GM04504 (cell line): ENCODE measurements around the gene TET2.
"Not testable (repeated sequence)": the region's sequence is repeated elsewhere in the genome, so short reads cannot be mapped to it uniquely, and the experiment has no call there.

Experiments
- DNase-seq: peaks from one replicate; pipeline ENCODE4 v3.0.0-alpha.2; 2012; ENCODE audit warnings: low read depth

TET2 gene

DNA sequence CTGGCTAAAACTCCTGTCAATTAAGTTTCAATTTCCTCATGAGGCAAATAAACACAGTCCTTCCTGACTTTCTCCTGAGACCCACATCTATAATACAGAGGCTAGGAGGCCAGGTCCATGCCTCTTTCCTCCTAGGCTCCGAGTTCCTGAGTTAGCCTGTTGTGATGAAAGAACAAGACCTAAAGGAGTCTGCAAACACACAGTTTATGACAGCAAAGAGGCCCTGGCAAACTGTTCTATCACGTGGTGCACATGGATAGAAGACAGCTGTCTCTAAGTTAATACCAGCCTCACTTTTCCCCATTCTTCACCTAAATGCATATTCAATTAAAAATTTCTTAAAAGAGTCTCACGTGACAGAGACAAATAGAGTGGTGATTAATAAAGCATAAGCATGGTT lies 145.2 kb downstream of the TET2 start:
- no peak for DNase-seq

DNA sequence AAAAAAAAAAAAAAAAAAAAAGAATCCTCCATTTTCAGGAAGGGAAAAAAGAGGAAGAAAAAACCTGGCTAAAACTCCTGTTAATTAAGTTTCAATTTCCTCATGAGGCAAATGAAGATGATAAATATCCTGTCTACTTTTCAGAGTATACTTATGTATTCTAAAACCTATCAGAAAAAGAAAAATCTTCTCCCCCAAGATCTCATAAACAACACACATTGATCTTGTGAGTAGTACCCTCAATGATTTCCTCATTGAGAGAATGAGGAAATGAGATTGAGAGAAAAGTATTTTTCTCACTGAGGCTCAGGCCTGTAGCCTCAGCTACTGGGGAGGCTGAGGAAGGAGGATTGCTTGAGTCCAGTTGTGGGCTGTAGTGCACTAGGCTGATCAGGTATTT lies 146.7 kb downstream of the TET2 start:
- no peak for DNase-seq

DNA sequence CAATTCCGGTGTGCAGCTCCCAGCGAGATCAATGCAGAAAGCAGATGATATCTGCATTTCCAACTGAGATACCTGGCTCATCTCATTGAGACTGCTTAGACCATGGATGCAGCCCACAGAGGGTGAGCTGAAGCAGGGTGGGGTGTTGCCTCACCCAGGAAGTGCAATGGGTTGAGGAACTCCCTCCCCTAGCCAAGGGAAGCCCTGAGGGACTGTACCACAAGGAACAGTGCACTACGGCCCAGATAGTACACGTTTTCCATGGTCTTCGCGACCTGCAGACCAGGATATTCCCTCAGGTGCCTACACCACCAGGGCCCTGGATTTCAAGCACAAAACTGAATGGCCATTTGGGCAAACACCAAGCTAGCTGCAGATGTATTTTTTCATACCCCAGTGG lies 150.0 kb downstream of the TET2 start:
- no peak for DNase-seq

DNA sequence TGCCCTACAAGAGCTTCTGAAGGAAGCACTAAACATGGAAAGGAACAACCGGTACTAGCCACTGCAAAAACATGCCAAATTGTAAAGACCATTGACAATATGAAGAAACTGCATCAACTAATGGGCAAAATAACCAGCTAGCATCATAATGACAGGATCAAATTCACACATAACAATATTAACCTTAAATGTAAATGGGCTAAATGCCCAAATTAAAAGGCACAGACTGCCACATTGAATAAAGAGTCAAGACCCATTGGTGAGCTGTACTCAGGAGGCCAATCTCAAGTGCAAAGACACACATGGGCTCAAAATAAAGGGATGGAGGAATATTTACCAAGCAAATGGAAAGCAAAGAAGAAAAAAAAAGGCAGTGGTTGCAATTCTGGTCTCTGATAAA lies 152.4 kb downstream of the TET2 start:
- DNase-seq = not testable (repeated sequence)

DNA sequence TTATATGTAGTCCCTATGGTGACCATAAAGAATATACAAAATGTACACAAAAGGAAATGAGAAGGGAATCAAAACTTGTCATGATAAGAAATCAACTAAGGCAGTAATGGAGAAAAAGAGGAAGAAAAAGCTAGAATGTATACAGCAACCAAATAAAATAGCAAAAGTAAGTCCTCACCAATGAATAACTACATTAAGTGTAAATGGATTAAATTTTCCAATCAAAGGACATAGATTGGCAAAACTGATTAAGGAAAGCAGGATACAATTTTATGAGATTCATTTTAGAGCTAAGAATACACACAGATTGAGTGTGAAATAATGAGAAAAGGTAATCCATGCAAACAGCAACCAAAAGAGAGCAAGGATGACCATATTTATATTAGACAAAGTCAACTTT lies 157.4 kb downstream of the TET2 start:
- DNase-seq = no peak

DNA sequence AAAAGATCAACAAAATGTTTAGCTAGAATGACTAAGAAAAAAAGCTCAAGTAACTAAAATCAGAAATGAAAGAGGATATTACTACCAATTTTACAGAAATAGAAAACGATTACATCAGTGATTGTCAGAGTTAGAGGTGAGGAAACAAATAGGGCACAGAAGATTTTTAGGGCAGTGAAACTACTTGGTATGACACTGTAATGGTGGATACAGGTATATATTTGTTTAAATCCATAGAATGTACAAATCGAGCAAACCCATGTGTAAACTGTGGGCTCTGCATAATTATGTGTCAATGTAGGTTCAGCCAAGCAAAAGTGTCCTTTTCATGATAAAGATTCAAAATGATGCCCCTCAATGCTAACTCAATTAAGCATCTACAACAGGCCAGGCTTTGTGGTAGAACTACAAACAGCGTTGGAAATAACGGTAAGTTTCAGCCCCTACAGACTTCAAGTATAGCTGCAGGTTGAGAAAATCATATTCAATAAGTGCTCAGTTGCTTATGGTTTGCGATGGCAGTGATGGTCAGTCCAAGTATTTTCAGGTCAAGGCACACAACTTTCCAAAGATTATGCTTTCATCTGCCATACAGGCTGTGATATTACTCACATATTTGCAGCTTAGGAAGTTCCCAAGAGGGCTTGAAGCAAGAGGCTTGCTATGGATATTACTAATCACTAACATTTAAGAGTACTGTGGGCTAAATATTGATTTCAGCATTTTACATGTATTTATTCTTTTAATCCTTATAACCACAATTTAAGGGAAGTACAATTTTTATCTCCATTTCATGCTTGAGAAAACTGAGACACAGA lies 158.6 kb downstream of the TET2 start:
- no peak for DNase-seq

DNA sequence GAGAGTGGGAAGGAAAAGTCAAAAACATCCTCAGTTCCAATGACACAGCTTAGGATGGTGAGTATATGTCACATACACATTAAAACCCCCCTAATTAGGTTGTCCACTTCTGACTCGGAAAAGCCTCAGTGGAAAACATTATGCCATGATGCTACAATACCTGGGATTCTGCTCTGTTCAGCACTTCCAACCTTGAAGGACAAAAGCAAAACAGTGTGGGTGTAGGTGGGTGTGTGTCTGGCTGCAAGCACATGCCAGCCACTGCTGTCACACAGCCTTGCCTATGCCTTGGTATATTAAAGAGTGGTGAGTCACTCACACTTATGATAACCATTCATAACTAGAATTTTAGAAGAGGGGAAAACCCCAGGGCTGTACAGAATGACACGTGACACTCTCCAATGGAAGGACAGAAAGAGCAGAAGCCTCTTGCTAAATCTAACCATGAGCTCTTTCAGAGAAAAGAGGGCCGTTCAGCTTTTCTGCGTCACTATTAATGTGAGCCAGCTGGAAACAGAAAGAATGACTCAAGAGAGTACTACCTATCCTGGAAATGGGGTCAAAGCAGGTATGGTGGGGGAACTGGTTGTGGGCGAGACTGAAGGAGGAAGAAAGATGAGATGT lies 159.6 kb downstream of the TET2 start:
- no peak for DNase-seq

DNA sequence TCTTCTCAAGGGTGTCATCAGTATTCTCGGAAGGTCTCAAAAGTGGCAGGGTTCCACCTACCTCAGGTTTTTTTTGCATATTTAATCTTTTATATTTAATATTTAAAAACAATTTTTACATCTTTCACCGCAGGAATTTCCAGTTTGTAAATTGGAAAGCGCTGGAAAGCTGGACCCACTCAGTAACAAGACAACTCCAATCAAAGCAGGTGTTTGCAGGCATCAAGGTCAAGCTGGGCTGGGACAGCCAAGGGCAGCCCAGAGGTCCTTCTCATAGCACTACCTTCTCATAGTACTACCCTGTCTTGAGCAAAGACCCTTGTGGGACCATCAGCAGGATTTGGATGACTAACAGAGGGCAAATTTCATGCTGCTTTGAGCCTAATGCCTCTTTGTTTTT lies 160.1 kb downstream of the TET2 start:
- no peak for DNase-seq

DNA sequence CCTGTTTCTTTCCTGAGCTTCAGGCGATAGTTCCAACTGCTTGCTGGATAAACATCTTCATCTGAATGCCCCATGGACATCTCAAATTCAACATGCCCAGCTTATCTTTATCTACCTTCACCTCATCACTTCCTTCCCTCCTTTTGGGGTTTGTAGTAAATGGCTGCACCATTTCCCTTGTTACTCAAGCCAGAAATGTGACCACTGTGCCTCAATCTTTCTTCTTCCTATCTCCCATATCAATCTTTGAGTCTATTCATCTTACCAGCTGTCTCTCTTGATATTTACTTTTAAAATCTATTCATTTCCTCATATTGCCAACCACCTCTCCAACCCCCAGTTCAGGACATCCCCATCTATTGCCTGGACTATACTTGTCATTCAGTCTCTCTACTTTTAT lies 171.8 kb downstream of the TET2 start:
- no peak for DNase-seq

DNA sequence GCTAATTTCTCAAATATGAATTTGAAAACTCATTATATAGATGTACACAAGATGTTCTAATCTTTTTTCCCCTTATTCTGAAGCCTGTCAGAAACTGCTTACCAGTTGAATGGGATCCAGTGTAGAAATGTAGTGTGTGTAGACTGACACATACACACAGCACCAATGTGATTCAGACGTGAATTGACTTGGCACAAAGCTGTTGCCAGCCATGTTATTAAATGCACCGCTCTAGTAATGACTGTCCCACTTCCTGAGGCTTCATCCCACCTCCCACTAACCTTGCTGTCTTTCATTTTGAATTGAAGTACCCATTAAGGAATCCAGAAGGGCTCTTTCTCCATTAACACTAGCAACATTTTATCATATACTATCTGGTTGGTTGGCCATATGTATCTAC lies 180.5 kb downstream of the TET2 start:
- DNase-seq = no peak

DNA sequence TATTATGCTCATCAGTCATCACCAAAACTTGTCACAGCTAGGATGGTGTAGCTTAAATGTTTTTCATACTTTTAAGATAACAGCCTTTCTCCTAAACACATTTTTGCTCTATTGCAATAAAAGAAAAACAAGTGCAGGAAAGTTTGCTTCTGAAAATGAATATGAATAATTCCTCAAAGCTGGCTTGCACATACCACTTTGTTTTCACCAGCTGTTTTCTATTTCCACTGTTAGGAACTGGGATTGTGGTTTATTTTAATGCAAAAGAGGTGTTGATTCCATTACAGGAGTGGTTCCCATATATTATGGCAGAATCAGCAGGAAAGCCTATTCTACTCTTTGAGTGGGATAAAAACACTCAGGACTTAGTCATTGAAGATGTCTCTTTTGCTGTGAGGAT lies 181.3 kb downstream of the TET2 start:
- DNase-seq = no peak

DNA sequence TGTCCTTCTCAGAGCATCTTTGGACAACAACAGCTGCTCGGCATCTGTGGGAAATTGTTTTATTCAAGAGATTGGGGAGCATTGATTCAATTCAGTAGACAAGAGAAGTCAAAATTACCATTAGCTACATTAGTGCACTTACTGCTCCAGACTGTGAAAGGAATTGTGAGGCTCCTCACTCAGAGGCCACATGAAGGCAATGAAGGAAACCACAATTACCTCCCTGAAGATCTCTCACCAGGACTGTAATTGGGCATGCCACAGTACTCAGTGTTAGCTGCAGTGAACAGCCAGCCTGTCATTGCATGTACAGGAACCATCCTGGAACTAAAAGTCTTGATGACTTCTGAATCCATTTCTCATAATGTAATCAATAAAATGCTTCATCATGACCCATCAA lies 182.4 kb downstream of the TET2 start:
- no peak for DNase-seq
